Measurements from ENCODE around the gene DOHH. TPM values are rescaled to one million over a fixed set of nuclear protein-coding genes. Genes with fewer than 3 reads are reported as not detected.

Gene DOHH
- total RNA-seq, 1 donor from 2014 or later, result 28.1 TPM

DNA sequence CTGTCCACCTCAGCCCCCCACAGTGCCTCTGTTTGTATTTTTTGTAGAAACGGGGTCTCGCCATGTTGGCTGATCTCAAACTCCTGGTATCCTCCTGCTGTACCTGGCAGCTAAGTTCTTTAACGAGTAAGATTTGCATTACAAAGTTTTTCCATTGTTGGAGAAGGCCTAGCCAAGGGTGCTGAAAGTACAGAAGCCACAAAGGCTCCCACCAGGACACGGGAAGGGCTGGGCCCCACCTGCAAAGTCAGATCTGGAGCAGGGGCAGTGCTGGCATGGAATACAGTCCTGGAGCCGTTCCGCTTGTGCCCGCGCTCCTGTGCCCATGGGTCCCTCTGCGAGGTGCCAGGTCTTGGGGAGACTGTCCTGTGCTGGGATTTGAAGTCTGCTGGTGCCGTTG lies 17.8 kb upstream of the DOHH start:
- TF ChIP-seq, protein P1, sequence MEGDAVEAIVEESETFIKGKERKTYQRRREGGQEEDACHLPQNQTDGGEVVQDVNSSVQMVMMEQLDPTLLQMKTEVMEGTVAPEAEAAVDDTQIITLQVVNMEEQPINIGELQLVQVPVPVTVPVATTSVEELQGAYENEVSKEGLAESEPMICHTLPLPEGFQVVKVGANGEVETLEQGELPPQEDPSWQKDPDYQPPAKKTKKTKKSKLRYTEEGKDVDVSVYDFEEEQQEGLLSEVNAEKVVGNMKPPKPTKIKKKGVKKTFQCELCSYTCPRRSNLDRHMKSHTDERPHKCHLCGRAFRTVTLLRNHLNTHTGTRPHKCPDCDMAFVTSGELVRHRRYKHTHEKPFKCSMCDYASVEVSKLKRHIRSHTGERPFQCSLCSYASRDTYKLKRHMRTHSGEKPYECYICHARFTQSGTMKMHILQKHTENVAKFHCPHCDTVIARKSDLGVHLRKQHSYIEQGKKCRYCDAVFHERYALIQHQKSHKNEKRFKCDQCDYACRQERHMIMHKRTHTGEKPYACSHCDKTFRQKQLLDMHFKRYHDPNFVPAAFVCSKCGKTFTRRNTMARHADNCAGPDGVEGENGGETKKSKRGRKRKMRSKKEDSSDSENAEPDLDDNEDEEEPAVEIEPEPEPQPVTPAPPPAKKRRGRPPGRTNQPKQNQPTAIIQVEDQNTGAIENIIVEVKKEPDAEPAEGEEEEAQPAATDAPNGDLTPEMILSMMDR (conservative IDR thresholded peaks at IDR 0.05; ENCODE audit: low read depth, low read length), result no peak
- H3K4me3 ChIP-seq (ENCODE audit: low read depth, low read length), result no peak overlapping the region
- no peak for DNase-seq (ENCODE audit: low read depth)

DNA sequence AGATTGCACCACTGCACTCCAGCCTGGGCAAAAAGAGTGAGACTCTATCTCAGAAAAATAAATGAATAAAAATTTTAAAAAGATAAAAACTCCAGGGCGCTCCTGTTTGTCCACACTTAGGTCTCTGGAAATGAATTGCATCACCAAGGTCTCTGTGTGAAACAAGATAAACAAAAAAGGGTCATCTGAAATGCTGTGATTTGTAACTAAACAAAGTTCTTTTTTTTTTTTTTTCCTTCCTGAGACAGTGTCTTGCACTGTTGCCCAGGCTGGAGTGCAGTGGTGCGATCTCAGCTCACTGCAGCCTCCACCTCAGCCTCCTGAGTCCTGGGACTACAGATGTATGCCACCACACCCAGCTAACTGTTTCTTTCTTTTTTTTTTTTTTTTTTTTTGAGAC lies 17.2 kb upstream of the DOHH start:
- no peak overlapping the region for H3K4me3 ChIP-seq (ENCODE audit: low read depth, low read length)
- TF ChIP-seq, protein P1 (conservative IDR thresholded peaks at IDR 0.05; ENCODE audit: low read depth, low read length), result no peak
- DNase-seq (ENCODE audit: low read depth), result no peak

DNA sequence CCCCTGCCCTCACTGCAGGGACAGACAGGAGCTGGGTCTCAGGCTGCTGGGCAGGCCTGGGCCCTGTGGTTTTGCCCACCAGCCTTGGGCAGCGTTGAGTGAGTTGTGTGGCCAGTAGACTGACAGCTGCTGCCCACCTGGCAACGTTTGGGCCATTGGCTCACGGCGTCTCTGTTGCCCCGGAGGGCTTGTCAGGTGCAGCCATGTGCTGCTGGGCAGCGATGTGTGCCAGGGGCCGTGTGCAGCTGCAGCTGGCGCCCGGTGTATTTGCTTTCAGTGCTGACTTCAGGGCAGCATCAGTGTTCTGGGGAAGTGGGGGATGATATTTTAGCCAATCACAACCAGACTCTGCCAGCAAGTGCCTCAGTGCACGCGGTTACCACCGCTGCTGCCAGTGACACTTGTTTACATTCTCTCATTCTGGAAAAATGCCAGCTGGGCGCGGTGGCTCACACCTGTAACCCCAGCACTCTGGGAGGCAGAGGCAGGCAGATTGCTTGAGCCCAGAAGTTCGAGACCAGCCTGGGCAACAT lies 16.3 kb upstream of the DOHH start:
- DNase-seq (ENCODE audit: low read depth), result no peak
- no peak overlapping the region for H3K4me3 ChIP-seq (ENCODE audit: low read depth, low read length)
- TF ChIP-seq, protein P1 (conservative IDR thresholded peaks at IDR 0.05; ENCODE audit: low read depth, low read length), result no peak

DNA sequence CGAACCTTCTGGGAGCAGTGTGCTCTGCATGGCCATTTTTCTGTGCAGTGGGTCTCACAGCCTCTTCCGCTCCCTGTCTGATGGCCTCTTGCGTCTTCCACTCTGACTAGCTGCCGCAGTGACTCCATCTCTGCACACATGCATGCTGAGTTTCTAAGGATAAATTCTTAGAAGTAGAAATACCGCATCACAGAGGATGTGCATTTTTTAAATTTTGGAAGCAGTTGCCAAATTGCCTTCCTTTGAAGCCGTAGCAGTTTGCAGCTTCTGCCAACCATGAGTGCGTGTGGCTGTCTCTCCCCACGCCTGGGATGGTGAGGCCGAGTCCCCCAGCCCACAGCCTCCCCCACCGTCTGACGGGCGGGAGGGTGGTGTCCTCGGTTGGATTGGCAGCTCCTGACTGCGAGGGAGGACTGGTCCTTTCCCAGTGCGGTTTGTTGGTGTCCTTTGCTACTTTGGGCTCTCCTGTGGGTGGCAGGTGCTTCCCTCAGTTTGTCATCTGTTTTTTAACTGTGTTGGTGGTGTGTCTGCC lies 15.5 kb upstream of the DOHH start:
- no peak for DNase-seq (ENCODE audit: low read depth)

DNA sequence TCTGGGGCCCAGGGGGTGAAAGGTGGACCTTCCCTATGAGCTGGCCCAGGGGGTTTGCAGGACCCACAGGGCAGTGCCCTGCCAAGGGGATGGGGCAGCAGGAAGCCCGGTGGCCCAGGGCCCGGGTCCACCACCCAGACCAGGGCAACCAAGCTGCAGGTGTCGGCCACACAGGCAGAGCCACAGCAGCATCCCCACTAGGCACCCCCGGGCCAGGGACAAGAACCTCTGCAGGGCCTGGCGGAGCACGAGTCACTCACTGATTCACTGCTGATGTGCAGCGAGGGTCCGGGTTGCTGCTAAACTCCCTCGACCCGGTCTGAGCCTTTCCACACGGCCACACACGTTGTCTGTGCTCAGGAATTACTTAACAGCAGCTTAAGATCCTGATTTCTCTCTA lies 14.5 kb upstream of the DOHH start:
- TF ChIP-seq, protein P1 (conservative IDR thresholded peaks at IDR 0.05; ENCODE audit: low read depth, low read length), result no peak
- no peak for DNase-seq (ENCODE audit: low read depth)
- H3K4me3 ChIP-seq (ENCODE audit: low read depth, low read length), result no peak overlapping the region

More for the DNA sequence above, 15.5 kb upstream of the DOHH start:
- no peak overlapping the region for H3K4me3 ChIP-seq (ENCODE audit: low read depth, low read length)
- TF ChIP-seq, protein P1 (conservative IDR thresholded peaks at IDR 0.05; ENCODE audit: low read depth, low read length), result no peak

DNA sequence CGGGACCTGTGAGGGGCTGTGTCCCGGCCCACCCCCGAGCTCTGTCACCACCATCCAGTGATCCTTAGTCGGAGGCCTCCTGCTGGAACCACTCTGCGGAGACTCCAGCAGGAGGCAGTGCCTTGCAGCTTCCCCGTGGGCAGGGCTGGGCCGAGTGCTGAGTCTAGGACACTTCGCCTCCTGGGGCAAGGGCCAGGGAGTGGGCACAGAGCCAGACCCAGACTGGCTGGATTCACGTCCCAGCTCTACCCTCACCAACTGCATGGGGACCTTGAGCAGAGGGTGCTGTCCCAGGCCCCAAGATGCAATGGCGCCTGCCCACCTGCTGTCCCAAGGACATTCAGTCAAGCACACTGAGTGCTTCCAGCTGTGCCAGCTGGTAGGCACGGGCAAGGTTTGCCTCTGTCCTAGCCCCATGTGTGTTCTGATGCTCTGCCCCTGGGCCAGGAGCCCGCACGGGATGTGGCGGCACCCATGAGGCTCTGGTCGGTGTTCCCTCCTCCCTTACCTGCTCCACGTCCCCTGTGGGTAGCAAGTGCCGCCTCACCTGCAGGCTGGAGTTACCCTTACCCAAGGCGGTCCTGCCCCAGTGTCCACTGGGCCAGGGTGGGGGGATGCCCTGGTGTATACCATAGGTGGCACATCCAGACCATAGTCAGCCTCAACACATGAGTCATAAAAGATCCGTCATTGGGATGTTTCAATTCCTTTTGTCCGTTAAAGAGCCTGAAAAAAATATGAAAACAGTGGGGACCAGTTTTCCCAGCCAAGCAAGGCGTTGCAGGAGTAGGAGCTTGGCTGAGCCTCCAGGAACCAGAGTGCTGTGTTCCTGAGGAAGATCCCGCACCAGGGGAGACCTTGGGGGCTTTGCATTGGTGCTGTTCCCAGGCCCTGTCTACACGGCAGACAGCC lies 13.0 kb upstream of the DOHH start:
- H3K4me3 ChIP-seq (ENCODE audit: low read depth, low read length), result no peak overlapping the region
- no peak for DNase-seq (ENCODE audit: low read depth)
- TF ChIP-seq, protein P1 (conservative IDR thresholded peaks at IDR 0.05; ENCODE audit: low read depth, low read length), result no peak
